ENCODE results near the gene PRMT7.

PRMT7 gene

GRCh38 chr16:68395815-68396214, 85.0 kb downstream of the PRMT7 start:
- TF ChIP-seq CTCF (conservative IDR thresholded peaks at IDR 0.05; ENCODE audit: low read length): no peak
- H3K4me3 ChIP-seq (ENCODE audit: low read length): no peak overlapping the region

GRCh38 chr16:68396481-68396880, 85.7 kb downstream of the PRMT7 start:
- peak; percentile 58 for DNase-seq (ENCODE audit: low read depth)
- H3K4me3 ChIP-seq (ENCODE audit: low read length): no peak overlapping the region
- peak; percentile 80 for TF ChIP-seq CTCF (conservative IDR thresholded peaks at IDR 0.05; ENCODE audit: low read length)

More at GRCh38 chr16:68395815-68396214, 85.0 kb downstream of the PRMT7 start:
- no peak for DNase-seq (ENCODE audit: low read depth)

GRCh38 chr16:68397710-68398201, 86.9 kb downstream of the PRMT7 start:
- no peak for DNase-seq (ENCODE audit: low read depth)
- H3K4me3 ChIP-seq (ENCODE audit: low read length): no peak overlapping the region
- no peak for TF ChIP-seq CTCF (conservative IDR thresholded peaks at IDR 0.05; ENCODE audit: low read length)

GRCh38 chr16:68399456-68399855, 88.6 kb downstream of the PRMT7 start:
- no peak for TF ChIP-seq CTCF (conservative IDR thresholded peaks at IDR 0.05; ENCODE audit: low read length)
- DNase-seq (ENCODE audit: low read depth): peak; percentile 18
- no peak overlapping the region for H3K4me3 ChIP-seq (ENCODE audit: low read length)

GRCh38 chr16:68400083-68400923, 89.5 kb downstream of the PRMT7 start:
- no peak for DNase-seq (ENCODE audit: low read depth)
- no peak for TF ChIP-seq CTCF (conservative IDR thresholded peaks at IDR 0.05; ENCODE audit: low read length)
- H3K4me3 ChIP-seq (ENCODE audit: low read length): no peak overlapping the region

- no peak for DNase-seq (ENCODE audit: low read depth)
- TF ChIP-seq CTCF (conservative IDR thresholded peaks at IDR 0.05; ENCODE audit: low read length): no peak
- no peak overlapping the region for H3K4me3 ChIP-seq (ENCODE audit: low read length)
These were observed 90.2 kb downstream of the PRMT7 start for GRCh38 chr16:68400924-68401460.
